Superior temporal gyrus (tissue), 1 donor: Measurements from ENCODE around the gene GGACT.
"Not testable (repeated sequence)": the region's sequence is repeated elsewhere in the genome, so short reads cannot be mapped to it uniquely, and the experiment has no call there.

Experiments used
- DNase-seq: peaks from one replicate; pipeline ENCODE4 v3.0.0-alpha.2; 2016; ENCODE audit errors: extremely low spot score

GGACT gene

GRCh38 chr13:100600915-100601314 is 12.3 kb upstream of the GGACT start:
- DNase-seq = no peak

DNA sequence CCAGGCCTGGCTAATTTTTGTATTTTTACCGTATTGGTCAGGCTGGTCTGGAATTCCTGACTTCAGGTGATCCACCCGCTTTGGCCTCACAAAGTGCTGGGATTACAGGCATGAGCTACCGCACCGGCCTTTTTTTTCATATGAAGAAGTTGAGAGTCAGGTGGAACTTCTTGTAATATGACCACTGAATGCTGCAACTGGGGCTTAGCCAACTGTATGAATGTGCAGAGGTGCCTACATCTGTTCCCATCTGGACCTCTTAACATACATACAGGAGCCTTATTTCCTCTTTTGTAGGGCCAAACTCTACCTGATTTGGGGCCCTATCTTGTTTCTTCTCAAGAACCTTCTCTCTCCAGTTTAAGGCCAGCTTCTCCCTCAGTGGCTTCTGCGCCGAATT is 11.9 kb upstream of the GGACT start:
- DNase-seq = no peak

DNA sequence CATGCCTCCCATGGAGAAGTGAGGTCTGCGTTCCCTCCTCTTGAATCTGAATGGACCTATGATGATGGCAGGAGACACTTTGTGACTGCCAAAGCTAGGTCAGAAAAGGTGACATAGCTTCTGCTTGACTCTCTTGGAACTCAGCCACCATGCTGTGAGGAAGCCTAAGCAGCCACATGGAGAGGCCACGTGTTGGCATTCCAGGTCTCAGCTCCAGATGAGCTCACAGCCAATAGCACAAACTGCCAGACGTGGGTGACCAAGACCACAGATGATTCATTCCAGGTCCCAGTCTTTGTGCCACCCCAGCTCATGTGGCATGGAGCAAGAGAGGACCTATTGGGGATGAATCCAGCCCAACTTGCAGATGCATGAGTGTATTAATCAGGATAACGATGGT is 8.7 kb upstream of the GGACT start:
- DNase-seq = no peak

GRCh38 chr13:100596516-100596915 is 7.9 kb upstream of the GGACT start:
- no peak for DNase-seq

- DNase-seq = no peak
Measured at GRCh38 chr13:100594731-100595130, 6.1 kb upstream of the GGACT start.

- DNase-seq = no peak
Measured at GRCh38 chr13:100594255-100594654, 5.7 kb upstream of the GGACT start.

DNA sequence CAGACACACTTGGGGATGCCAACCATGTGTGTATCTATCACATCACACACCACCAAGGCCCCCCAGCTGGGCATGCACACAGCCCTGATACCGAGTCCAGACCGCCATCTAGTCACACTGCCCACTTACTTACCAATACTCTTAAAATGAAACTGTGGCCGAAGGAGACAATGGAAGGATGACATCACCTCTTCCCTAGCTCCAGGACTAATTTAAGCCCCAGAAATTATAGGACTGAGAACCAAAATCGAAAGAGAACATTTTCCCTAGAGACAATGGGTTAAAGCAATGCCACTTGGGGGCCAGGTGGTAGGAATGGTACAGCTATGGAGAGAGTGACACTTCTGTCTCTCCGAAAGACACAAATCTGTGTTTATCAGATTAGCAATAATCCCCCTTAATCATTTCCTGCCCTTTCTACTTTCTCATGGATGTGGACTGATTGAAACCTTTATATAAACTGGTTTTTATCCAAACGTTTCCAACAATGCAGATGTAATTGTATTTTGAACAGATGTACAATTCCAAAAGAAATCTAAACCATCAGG is 663 bp upstream of the GGACT start:
- DNase-seq = no peak

GRCh38 chr13:100584896-100585295 is 3.7 kb downstream of the GGACT start:
- no peak for DNase-seq

DNA sequence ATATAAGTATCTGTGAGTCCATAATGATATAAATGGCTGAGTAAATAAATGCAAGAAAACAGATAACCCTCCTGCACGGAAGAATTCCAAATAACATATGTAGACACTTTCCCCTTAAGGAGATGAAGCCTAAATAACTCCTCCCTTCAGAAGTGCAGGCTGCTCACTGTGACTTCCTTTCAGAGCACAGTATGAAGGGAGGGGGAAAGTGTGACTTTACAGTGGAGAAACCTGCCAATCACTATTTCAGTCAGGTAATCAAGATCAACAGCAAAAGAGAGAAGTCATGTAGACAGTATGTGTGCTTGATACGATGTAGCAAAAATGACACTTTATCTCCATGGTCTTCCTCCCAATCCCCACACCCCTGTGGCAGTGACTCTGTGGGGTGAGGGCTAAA is 7.1 kb downstream of the GGACT start:
- no peak for DNase-seq

GRCh38 chr13:100581030-100581429 is 7.6 kb downstream of the GGACT start:
- DNase-seq = no peak

DNA sequence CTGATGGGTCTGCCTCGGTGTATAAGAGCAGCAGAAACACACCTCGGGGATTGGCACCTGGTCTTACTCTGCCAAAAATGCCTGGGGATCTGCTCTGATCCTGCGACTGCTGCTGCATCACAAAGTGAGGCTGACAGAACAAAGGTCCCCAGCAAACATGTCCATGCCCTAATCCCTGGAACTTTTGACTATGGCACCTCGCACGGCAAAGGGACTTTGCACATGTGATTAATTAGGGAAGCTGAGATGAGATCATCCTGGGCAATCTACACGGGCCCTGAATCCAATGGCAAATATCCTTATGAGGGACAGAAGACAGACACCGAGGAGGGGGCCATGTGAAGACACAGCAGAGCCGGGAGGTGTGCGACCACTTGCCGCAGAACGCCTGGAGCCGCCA is 8.5 kb downstream of the GGACT start:
- no peak for DNase-seq

DNA sequence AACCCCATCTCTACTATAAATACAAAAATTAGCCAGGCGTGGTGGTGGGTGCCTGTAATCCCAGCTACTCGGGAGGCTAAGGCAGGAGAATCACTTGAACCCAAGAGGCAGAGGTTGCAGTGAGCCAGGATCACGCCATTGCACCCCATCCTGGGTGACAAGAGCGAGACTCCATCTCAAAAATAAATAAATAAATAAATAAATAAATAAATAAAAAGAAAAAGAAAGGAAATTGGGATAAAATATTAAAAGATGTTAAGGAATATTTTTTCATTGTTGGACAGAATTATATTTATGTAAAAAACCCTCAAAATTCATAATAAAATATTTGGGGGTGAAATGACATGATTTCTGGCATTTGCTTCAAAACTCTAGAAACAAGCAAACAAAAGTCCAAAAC is 11.3 kb downstream of the GGACT start:
- not testable (repeated sequence) for DNase-seq

DNA sequence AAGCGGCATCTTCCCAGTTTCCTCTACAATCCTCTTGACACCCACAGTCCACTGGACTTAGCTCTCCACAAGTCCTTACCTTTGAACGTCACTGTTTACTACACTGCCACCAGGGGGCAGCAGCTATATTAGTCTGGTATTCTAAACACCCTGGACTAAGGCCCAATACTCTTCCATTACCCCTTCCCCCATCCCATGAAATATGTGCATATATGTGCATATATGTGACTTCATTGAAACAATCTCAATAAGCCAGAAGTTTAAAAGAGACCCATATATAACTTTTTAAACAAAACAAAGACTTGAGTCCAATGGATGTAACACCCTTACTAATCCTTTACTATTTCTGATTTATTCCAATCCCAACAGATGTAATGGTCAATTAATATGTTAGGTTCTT is 15.5 kb downstream of the GGACT start:
- peak; percentile 89 for DNase-seq

DNA sequence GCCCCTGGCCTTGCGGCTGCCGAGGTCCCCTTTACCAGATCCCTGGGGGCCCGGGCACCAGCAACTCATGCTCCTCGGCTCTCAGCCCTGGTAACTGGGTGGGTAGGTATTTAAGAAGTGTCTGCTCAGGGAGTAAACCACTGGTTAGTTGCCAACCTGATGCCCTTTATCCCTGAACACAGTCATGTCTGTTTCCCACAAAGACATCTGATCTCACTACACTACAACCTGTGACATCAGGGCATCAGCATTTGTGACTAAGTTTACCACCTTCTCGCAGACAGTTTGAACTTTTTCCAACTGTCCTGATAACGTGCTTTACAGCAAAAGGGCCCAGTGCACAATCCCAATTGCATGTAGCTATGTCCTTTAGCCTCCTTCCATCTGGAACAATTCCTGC is 22.0 kb downstream of the GGACT start:
- DNase-seq = no peak

DNA sequence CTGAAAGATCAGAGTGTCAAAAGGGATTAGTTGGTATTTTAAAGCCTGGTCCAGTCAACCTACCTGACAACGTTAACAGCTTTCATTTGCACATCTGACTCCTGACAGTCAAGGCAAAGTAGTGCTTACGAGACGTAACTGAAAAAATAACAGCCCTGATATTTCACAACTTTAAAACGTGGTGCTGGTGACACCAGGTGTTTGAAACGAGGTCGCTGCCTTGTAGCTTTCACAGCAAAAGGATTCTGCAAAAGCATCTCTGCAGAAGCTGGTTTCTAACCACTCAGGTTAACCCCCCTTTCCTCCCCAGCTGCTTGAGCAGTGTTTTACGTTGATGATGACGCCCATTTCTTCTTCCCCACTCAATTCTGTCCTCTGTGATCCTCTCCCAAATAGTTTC is 23.3 kb downstream of the GGACT start:
- no peak for DNase-seq

- DNase-seq = no peak
Measured at GRCh38 chr13:100564444-100565223, 24.0 kb downstream of the GGACT start.

DNA sequence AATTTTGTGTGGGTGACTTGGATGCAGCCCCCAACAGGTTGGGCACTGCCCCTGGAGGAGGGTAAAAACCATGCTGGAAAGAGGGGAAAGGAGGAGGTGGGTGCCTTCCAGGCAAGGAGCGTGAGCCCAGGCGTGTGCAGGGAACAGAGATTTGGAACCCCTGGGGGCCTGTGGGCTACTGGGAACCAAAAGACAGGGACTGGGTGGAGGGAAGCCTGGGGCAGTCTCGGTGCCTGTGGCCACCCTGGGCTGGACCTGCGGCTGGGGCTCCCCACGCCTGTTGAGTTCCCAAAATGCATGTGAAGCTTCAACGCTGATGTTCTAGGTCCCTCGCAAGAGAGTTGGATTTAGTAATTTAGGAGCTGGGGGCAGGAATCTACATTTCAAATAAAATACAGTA is 24.8 kb downstream of the GGACT start:
- no peak for DNase-seq

GRCh38 chr13:100561599-100562204 is 26.9 kb downstream of the GGACT start:
- DNase-seq = no peak

GRCh38 chr13:100561158-100561499 is 27.5 kb downstream of the GGACT start:
- DNase-seq = no peak

- DNase-seq = peak; percentile 77
Measured at GRCh38 chr13:100560498-100561157, 28.0 kb downstream of the GGACT start.

- DNase-seq = no peak
Measured at GRCh38 chr13:100559886-100560285, 28.7 kb downstream of the GGACT start.

- DNase-seq = no peak
Measured at GRCh38 chr13:100552755-100553154, 35.8 kb downstream of the GGACT start.

GRCh38 chr13:100549316-100549715 is 39.3 kb downstream of the GGACT start:
- DNase-seq = no peak
